ENCODE data around the gene TMEM107.
A peak's percentile ranks its signal among the peaks of the same experiment; 100 is the strongest.

The TMEM107 gene

DNA sequence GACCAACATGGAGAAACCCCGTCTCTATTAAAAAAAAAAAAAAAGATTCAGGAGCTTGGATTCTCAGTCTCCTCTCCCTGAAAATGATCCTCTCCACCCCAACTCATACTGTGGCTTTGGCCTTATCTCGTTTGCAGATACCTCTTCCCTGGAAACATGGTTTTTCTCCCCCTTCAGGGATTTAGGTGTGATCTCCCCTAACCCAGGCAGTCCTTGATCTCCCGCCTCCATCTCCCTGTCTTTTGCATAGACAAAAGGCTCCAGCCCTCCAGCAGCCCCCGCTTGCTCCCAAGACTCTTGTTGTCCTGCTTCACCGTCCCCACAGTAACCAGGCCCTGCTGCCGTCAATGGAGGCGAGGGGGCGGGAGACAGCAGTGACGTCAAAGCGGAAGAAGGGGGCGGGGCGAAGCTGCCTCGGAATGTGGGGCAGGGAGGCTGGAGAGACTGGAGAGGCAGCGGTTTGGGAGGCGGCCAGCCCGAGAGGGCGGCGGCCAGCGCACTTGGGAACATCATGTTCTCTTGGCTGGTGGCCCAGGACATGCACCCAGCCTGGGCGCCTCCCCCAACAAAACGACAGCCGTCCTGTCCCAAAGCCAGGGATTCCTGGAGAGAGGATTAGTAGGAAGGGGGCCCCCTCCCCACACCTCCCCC, 22.1 kb downstream of the TMEM107 start:
- Histone ChIP-seq H3K36me3 (ENCODE audit: control insufficient read depth in 4 of 4, insufficient read depth in 4 of 4, low read length in 3 of 4) (peaks cover 6 to 14% (median 10%) of the 10 kb centered on the region in 4 experiments), H3K27ac (ENCODE audit: insufficient read depth in 1 of 2, low read depth in 1 of 2, low read length in 2 of 2, poor library complexity in 1 of 2, severe bottlenecking in 2 of 2) (peak overlapping the region; percentile 87 to 95), H3K9me3 (ENCODE audit: control extremely low read depth in 1 of 5, control insufficient read depth in 4 of 5, insufficient read depth in 2 of 5, low read depth in 1 of 5, low read length in 4 of 5) (no peaks in the 10 kb centered on the region), H3K4me1 (ENCODE audit: control extremely low read depth in 1 of 4, control insufficient read depth in 4 of 4, insufficient read depth in 4 of 4, low read length in 3 of 4) (peaks cover 15 to 74% (median 71%) of the 10 kb centered on the region in 4 experiments), H3K27me3 (replicated peaks in 2 of 5; ENCODE audit: control insufficient read depth in 4 of 5, insufficient read depth in 5 of 5, low read length in 4 of 5) (no peaks in the 10 kb centered on the region), H3K4me3 (ENCODE audit: control insufficient read depth in 1 of 7, extremely low read depth in 1 of 7, insufficient read depth in 4 of 7, low read depth in 2 of 7, low read length in 6 of 7) (peak overlapping the region in 5 of 7 experiments; percentile 36 to 88 (median 73))
- 2% methylated on average over 11 of the region's 22 CpGs for WGBS (ENCODE audit: insufficient coverage)
- CTCF ChIA-PET, result interaction anchor here (1.5 to 19.3 kb wide), 2 partner anchors 13 to 27 kb away, joined by 4 to 292 read pairs; partner anchors contain the start of gene PER1
- peak; percentile 95 to 97 (median 95) for DNase-seq
- POLR2A ChIA-PET, result interaction anchor here (0.6 to 4.3 kb wide), 4 partner anchors 10 to 912 kb away, joined by 3 to 24 read pairs (median 10); no protein-coding TSS in a partner anchor

DNA sequence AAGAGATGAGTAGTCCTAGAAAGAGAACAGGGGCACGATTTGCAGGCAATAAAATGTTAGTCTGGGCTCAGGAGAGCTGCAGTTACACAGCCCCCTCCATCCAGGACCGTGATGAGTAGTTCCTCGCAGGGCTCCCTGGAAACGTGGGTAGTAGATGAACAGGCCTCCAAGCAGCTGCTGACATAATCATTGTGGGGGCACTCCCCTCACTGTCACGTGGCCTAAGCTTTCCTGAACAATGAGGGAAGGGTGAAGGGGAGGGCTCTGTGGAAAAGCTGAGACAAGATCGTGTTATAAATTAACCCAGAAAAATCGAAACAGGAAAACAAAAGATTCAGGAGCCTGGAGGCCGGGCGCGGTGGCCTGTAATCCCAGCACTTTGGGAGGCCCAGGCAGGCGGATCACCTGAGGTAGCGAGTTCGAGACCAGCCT, 22.6 kb downstream of the TMEM107 start:
- ChIA-PET CTCF (interaction anchor here (1.5 to 19.3 kb wide), 2 partner anchors 12 to 27 kb away, joined by 4 to 292 read pairs; partner anchors contain the start of gene PER1), POLR2A (interaction anchor here (0.6 to 4.3 kb wide), 5 partner anchors 10 to 912 kb away, joined by 3 to 24 read pairs (median 10); no protein-coding TSS in a partner anchor)
- Histone ChIP-seq H3K9me3 (ENCODE audit: control extremely low read depth in 1 of 5, control insufficient read depth in 4 of 5, insufficient read depth in 2 of 5, low read depth in 1 of 5, low read length in 4 of 5) (no peaks in the 10 kb centered on the region), H3K36me3 (ENCODE audit: control insufficient read depth in 4 of 4, insufficient read depth in 4 of 4, low read length in 3 of 4) (peaks cover 6 to 18% (median 14%) of the 10 kb centered on the region in 4 experiments), H3K4me3 (ENCODE audit: control insufficient read depth in 1 of 7, extremely low read depth in 1 of 7, insufficient read depth in 4 of 7, low read depth in 2 of 7, low read length in 6 of 7) (peak overlapping the region in 3 of 7 experiments; percentile 26 to 88 (median 83)), H3K27me3 (replicated peaks in 2 of 5; ENCODE audit: control insufficient read depth in 4 of 5, insufficient read depth in 5 of 5, low read length in 4 of 5) (no peaks in the 10 kb centered on the region), H3K27ac (ENCODE audit: insufficient read depth in 1 of 2, low read depth in 1 of 2, low read length in 2 of 2, poor library complexity in 1 of 2, severe bottlenecking in 2 of 2) (peak overlapping the region; percentile 87 to 95), H3K4me1 (ENCODE audit: control extremely low read depth in 1 of 4, control insufficient read depth in 4 of 4, insufficient read depth in 4 of 4, low read length in 3 of 4) (peaks cover 15 to 72% (median 69%) of the 10 kb centered on the region in 4 experiments)
- peak; percentile 69 to 84 (median 81) for DNase-seq
- WGBS (ENCODE audit: insufficient coverage), result 21% methylated on average over 11 of the region's 13 CpGs

DNA sequence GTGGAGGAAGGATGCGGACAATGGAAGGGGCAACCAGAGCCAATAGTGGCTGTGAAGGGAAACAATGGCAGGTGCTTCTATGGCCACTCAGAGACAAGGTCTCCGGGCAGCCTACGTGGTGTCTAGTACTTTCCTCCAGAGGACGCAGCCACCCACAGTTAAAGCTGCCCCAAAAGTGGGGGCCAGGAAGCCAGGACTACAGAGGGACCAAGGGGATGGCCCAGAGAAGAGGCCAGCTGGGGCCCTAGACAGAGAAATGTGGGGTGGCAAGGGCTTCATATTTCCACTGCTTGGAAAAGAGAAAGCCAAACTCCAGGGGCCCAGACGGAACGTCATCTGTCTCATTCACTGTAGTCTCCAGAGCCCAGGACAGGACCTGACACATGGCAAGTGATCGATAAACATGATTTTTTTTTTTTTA, 23.1 kb downstream of the TMEM107 start:
- Histone ChIP-seq H3K27me3 (replicated peaks in 2 of 5; ENCODE audit: control insufficient read depth in 4 of 5, insufficient read depth in 5 of 5, low read length in 4 of 5) (no peaks in the 10 kb centered on the region), H3K9me3 (ENCODE audit: control extremely low read depth in 1 of 5, control insufficient read depth in 4 of 5, insufficient read depth in 2 of 5, low read depth in 1 of 5, low read length in 4 of 5) (no peaks in the 10 kb centered on the region), H3K4me1 (ENCODE audit: control extremely low read depth in 1 of 4, control insufficient read depth in 4 of 4, insufficient read depth in 4 of 4, low read length in 3 of 4) (peaks cover 15 to 69% (median 66%) of the 10 kb centered on the region in 4 experiments), H3K36me3 (ENCODE audit: control insufficient read depth in 4 of 4, insufficient read depth in 4 of 4, low read length in 3 of 4) (peaks cover 6 to 23% (median 18%) of the 10 kb centered on the region in 4 experiments), H3K4me3 (ENCODE audit: control insufficient read depth in 1 of 7, extremely low read depth in 1 of 7, insufficient read depth in 4 of 7, low read depth in 2 of 7, low read length in 6 of 7) (peak overlapping the region in 3 of 7 experiments; percentile 26 to 89 (median 88)), H3K27ac (ENCODE audit: insufficient read depth in 1 of 2, low read depth in 1 of 2, low read length in 2 of 2, poor library complexity in 1 of 2, severe bottlenecking in 2 of 2) (no peak overlapping the region)
- WGBS (ENCODE audit: insufficient coverage), result 95% methylated on average over 7 of the region's 7 CpGs
- CTCF ChIA-PET, result interaction anchor here (1.5 to 19.3 kb wide), 2 partner anchors 12 to 26 kb away, joined by 4 to 292 read pairs; partner anchors contain the start of gene PER1
- POLR2A ChIA-PET, result interaction anchor here (0.6 to 4.3 kb wide), 3 partner anchors 9 to 521 kb away, joined by 3 to 24 read pairs (median 10); no protein-coding TSS in a partner anchor
- no peak for DNase-seq

DNA sequence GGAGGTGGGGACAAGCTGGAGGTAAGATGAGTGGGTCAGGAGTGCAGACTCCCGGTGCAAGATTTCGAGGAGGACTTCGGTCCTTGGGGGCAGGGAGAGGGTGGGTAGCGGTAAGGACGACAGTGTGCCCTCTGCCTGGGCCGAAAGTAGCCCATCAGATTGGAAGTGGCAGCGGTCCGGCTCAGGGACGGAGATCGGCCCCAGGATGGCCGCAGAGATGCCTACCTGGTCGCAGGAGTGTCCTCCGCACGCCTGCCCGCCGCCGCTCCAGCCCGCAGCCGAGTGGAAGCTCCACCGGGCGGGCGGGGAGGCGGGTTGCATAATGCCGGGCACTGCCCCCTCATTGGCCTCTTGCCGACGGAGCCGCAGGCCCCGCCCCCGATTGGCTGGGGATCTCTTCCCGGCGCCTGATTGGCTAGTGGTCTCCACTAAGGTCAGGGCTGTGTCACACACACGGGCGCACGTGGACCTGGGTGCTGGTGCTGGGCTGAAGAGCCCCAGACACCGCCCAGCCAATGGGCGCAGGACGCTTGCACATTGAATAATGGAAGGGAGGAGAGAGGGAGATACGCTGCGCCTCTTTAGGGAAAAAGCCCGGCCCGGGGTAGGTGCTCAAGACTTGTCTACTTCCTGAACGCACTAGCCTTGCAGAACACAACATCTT, 23.9 kb downstream of the TMEM107 start, which contains the start of gene PER1:
TSS of gene PER1 (minus strand) at position 293 of the 664 bp plus-strand sequence. CDS start 1,698 bp downstream, outside the sequence.
- peak within 1 kb of the TSS; percentile 85 to 92 for H3K27ac ChIP-seq (ENCODE audit: insufficient read depth in 1 of 2, low read depth in 1 of 2, low read length in 2 of 2, poor library complexity in 1 of 2, severe bottlenecking in 2 of 2)
- H3K36me3 ChIP-seq (ENCODE audit: control insufficient read depth in 4 of 4, insufficient read depth in 4 of 4, low read length in 3 of 4), result peaks cover 9 to 31% (median 26%) of the 10 kb centered on the region in 4 experiments
- 9% methylated on average over 42 of the region's 42 CpGs for WGBS (ENCODE audit: insufficient coverage)
- no peaks in the 10 kb centered on the region for H3K9me3 ChIP-seq (ENCODE audit: control extremely low read depth in 1 of 5, control insufficient read depth in 4 of 5, insufficient read depth in 2 of 5, low read depth in 1 of 5, low read length in 4 of 5)
- peaks cover 15 to 68% (median 66%) of the 10 kb centered on the region in 4 experiments for H3K4me1 ChIP-seq (ENCODE audit: control extremely low read depth in 1 of 4, control insufficient read depth in 4 of 4, insufficient read depth in 4 of 4, low read length in 3 of 4)
- POLR2A ChIA-PET, result interaction anchor here (1.0 to 1.3 kb wide), 4 partner anchors 9 to 21 kb away, joined by 4 to 14 read pairs (median 8); no protein-coding TSS in a partner anchor
- DNase-seq, result peak; percentile 86 to 91 (median 90)
- CTCF ChIA-PET, result interaction anchor here (1.9 to 22.4 kb wide), 3 partner anchors 3 to 33 kb away, joined by 10 to 292 read pairs (median 292); partner anchors contain the start of genes ALOXE3, PER1 and VAMP2
- peak within 1 kb of the TSS; percentile 61 to 94 (median 80) for H3K4me3 ChIP-seq (ENCODE audit: control insufficient read depth in 1 of 7, extremely low read depth in 1 of 7, insufficient read depth in 4 of 7, low read depth in 2 of 7, low read length in 6 of 7)
- H3K27me3 ChIP-seq (replicated peaks in 2 of 5; ENCODE audit: control insufficient read depth in 4 of 5, insufficient read depth in 5 of 5, low read length in 4 of 5), result no peaks in the 10 kb centered on the region

DNA sequence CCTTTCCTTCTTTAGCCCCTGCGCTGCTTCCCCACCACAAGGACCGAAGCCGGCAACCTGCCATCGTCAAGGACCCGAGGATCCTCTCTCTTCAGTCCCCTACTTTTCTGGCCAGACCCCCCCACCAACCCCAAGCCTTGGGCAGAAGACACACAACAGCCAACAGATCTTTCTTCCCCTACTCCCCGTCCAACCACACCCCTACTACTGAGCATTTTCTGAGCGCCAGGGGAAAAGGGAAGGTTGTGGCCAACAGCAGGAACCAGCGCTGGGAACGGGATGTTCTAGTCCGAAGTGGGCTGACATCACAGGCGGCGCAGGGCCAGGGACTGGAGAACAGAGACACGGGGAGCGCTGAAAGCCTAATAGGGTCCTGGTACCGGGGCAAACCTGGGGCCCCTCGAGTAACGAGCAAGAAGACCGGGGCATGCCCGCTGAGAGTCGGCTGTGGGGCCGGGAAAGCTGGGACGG, 24.5 kb downstream of the TMEM107 start:
- no peaks in the 10 kb centered on the region for H3K9me3 ChIP-seq (ENCODE audit: control extremely low read depth in 1 of 5, control insufficient read depth in 4 of 5, insufficient read depth in 2 of 5, low read depth in 1 of 5, low read length in 4 of 5)
- H3K27ac ChIP-seq (ENCODE audit: insufficient read depth in 1 of 2, low read depth in 1 of 2, low read length in 2 of 2, poor library complexity in 1 of 2, severe bottlenecking in 2 of 2), result peak overlapping the region; percentile 85 to 92
- POLR2A ChIA-PET, result interaction anchor here (0.8 to 1.3 kb wide), 7 partner anchors 8 to 71 kb away, joined by 3 to 14 read pairs (median 5); no protein-coding TSS in a partner anchor
- no peaks in the 10 kb centered on the region for H3K27me3 ChIP-seq (replicated peaks in 2 of 5; ENCODE audit: control insufficient read depth in 4 of 5, insufficient read depth in 5 of 5, low read length in 4 of 5)
- CTCF ChIA-PET, result interaction anchor here (1.9 to 22.4 kb wide), 3 partner anchors 4 to 32 kb away, joined by 10 to 292 read pairs (median 292); partner anchors contain the start of genes ALOXE3, PER1 and VAMP2
- DNase-seq, result peak in 2 of 3 donors; percentile 69 to 74
- H3K4me1 ChIP-seq (ENCODE audit: control extremely low read depth in 1 of 4, control insufficient read depth in 4 of 4, insufficient read depth in 4 of 4, low read length in 3 of 4), result peaks cover 12 to 63% (median 60%) of the 10 kb centered on the region in 4 experiments
- peaks cover 9 to 37% (median 31%) of the 10 kb centered on the region in 4 experiments for H3K36me3 ChIP-seq (ENCODE audit: control insufficient read depth in 4 of 4, insufficient read depth in 4 of 4, low read length in 3 of 4)
- 0% methylated on average over 13 of the region's 22 CpGs for WGBS (ENCODE audit: insufficient coverage)
- H3K4me3 ChIP-seq (ENCODE audit: control insufficient read depth in 1 of 7, extremely low read depth in 1 of 7, insufficient read depth in 4 of 7, low read depth in 2 of 7, low read length in 6 of 7), result peak overlapping the region; percentile 61 to 94 (median 80)

DNA sequence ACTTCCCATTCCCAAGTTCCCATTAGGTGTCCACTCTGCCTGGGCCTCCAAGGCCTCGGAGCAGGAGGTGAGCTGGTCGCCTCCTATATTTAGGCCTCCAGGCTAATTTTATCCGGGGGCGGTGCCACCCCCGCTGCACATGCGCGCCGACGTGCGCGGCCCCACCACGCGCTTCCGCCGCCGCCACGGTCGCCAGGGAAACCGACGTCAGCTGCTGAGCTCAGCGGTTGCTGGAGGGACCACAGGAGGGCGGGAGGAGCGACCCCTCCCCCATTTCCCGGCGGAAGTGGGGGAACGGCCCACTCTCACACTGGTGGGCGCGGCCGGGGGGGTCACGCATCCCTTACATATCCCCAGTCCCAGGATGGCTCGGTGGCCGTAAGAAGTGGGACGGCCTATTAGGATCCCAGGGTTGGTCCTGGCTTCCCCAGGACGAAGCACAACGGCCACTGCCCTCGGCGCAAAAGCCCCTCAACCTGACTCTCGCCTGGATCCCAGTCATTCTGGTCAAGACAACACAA, 25.0 kb downstream of the TMEM107 start:
- Histone ChIP-seq H3K9me3 (ENCODE audit: control extremely low read depth in 1 of 5, control insufficient read depth in 4 of 5, insufficient read depth in 2 of 5, low read depth in 1 of 5, low read length in 4 of 5) (no peaks in the 10 kb centered on the region), H3K27me3 (replicated peaks in 2 of 5; ENCODE audit: control insufficient read depth in 4 of 5, insufficient read depth in 5 of 5, low read length in 4 of 5) (no peaks in the 10 kb centered on the region), H3K4me3 (ENCODE audit: control insufficient read depth in 1 of 7, extremely low read depth in 1 of 7, insufficient read depth in 4 of 7, low read depth in 2 of 7, low read length in 6 of 7) (peak overlapping the region; percentile 61 to 94 (median 80)), H3K36me3 (ENCODE audit: control insufficient read depth in 4 of 4, insufficient read depth in 4 of 4, low read length in 3 of 4) (peaks cover 11 to 42% (median 36%) of the 10 kb centered on the region in 4 experiments), H3K4me1 (ENCODE audit: control extremely low read depth in 1 of 4, control insufficient read depth in 4 of 4, insufficient read depth in 4 of 4, low read length in 3 of 4) (peaks cover 12 to 62% (median 60%) of the 10 kb centered on the region in 4 experiments), H3K27ac (ENCODE audit: insufficient read depth in 1 of 2, low read depth in 1 of 2, low read length in 2 of 2, poor library complexity in 1 of 2, severe bottlenecking in 2 of 2) (peak overlapping the region; percentile 85 to 92)
- ChIA-PET POLR2A (interaction anchor here (0.6 to 1.3 kb wide), 7 partner anchors 8 to 72 kb away, joined by 3 to 7 read pairs (median 4); no protein-coding TSS in a partner anchor), CTCF (interaction anchor here (1.9 to 22.4 kb wide), 3 partner anchors 4 to 32 kb away, joined by 10 to 292 read pairs (median 292); partner anchors contain the start of genes ALOXE3, PER1 and VAMP2)
- peak; percentile 88 to 92 (median 90) for DNase-seq
- WGBS (ENCODE audit: insufficient coverage), result 0% methylated on average over 36 of the region's 38 CpGs

Data from common myeloid progenitor, CD34-positive (primary cell).